Esophagus squamous epithelium (tissue), 5 donors: ENCODE results near the gene MLLT3. TPM values are rescaled to one million over a fixed set of nuclear protein-coding genes. Genes with fewer than 3 reads are reported as not detected.

ENCODE experiments used
- DNase-seq: peaks from one replicate; lab custom pipeline; 2025; lab: John Stamatoyannopoulos, UW
- H3K27ac ChIP-seq, 4 donors: fragments of 200-600 bp; sonication (generic); one replicate each; pipeline ENCODE4 v1.5.1; 2016 to 2019; ENCODE audit warnings: mild to moderate bottlenecking in 1 of 4
- H3K27me3 ChIP-seq, 4 donors: fragments of 200-600 bp; sonication (generic); 1 replicate in 3 of 4; 2 replicates in 1 of 4; pipeline versions ENCODE4 v1.5.1 to v1.6.0; 2017 to 2021; ENCODE audit warnings: antibody characterized with exemption in 1 of 4
- H3K36me3 ChIP-seq, 3 donors: fragments of 200-600 bp; sonication (generic); one replicate each; pipeline ENCODE4 v1.5.1; 2016 to 2019
- H3K4me1 ChIP-seq, 3 donors: fragments of 200-600 bp; sonication (generic); one replicate each; pipeline ENCODE4 v1.5.1; 2017 to 2019
- H3K4me3 ChIP-seq, 4 donors: fragments of 200-600 bp; sonication (generic); 1 replicate in 3 of 4; 2 replicates in 1 of 4; pipeline ENCODE4 v1.5.1; 2016 to 2019; ENCODE audit warnings: mild to moderate bottlenecking in 2 of 4, moderate library complexity in 1 of 4
- H3K9me3 ChIP-seq, 3 donors: fragments of 200-600 bp; sonication (generic); one replicate each; pipeline ENCODE4 v1.5.1; 2016 to 2019
- CTCF ChIP-seq, 6 experiments: fragments of 450-650 bp in 4 of 6; fragments of 200-600 bp in 2 of 6; sonication (generic) in 2 of 6; IDR thresholded peaks; one replicate each; pipeline ENCODE4 v1.5.1; 2016 to 2019; ENCODE audit warnings: antibody characterized with exemption in 6 of 6, mild to moderate bottlenecking in 4 of 6, moderate library complexity in 4 of 6
- POLR2A ChIP-seq, 4 donors: fragments of 450-650 bp; IDR thresholded peaks; one replicate each; pipeline ENCODE4 v1.6.1; 2017; ENCODE audit warnings: antibody characterized with exemption in 4 of 4, mild to moderate bottlenecking in 4 of 4, moderate library complexity in 3 of 4
- WGBS, 2 donors: methylation state at CpG; one replicate each; pipeline ENCODE4 v1.1.5; 2018; 5-methylcytosine and 5-hydroxymethylcytosine counted together
- intact Hi-C: fragments of 100-400 bp; cut with DNase I; formaldehyde crosslinking; loops from one replicate; pipeline ENCODE4 v1.15.0; 2022
- total RNA-seq, 4 donors: library from RNA; depleted of rRNA; stranded (reverse); fragments of >200 nt; gene quantifications; one replicate each; pipeline ENCODE4 v1.1.0, GENCODE V29; 2016
- donor health status: DM: yes; HTN: yes; CAD: no.

The MLLT3 gene
- total RNA-seq, 4 donors from 2014 or later: 8.2 to 21.5 (median 8.6) TPM

GRCh38 chr9:20352591-20352990, 269.7 kb downstream of the MLLT3 start:
- DNase-seq: no peak
- intact Hi-C loops: loop anchor here (10.0 kb wide), 1 partner anchor 272 kb away; the partner anchor contains the start of gene MLLT3

GRCh38 chr9:20351715-20352114, 270.6 kb downstream of the MLLT3 start:
- intact Hi-C loops: loop anchor here (10.0 kb wide), 1 partner anchor 273 kb away; the partner anchor contains the start of gene MLLT3
- H3K4me3 ChIP-seq: no peak overlapping the region
- no peak for DNase-seq
- H3K4me1 ChIP-seq: peaks cover 0 to 38% (median 11%) of the 10 kb centered on the region in 3 donors
- H3K9me3 ChIP-seq: no peaks in the 10 kb centered on the region
- no peak for TF ChIP-seq POLR2A (IDR thresholded peaks at IDR 0.05)
- H3K36me3 ChIP-seq: peaks cover 0 to 14% (median 0%) of the 10 kb centered on the region in 3 donors
- 53 to 71% methylated on average over 5 of the region's 5 CpGs for WGBS, 2 donors
- H3K27me3 ChIP-seq: no peaks in the 10 kb centered on the region
- H3K27ac ChIP-seq: no peak overlapping the region

More at GRCh38 chr9:20352591-20352990, 269.7 kb downstream of the MLLT3 start:
- Histone ChIP-seq H3K4me3 (no peak overlapping the region), H3K27ac (no peak overlapping the region), H3K4me1 (peaks cover 4 to 46% (median 20%) of the 10 kb centered on the region in 3 donors), H3K27me3 (no peaks in the 10 kb centered on the region), H3K9me3 (no peaks in the 10 kb centered on the region), H3K36me3 (peaks cover 0 to 13% (median 0%) of the 10 kb centered on the region in 3 donors)
- no peak for TF ChIP-seq POLR2A (IDR thresholded peaks at IDR 0.05)
- WGBS, 2 donors: 79 to 88% methylated on average over 2 of the region's 2 CpGs

GRCh38 chr9:20349568-20349967, 272.7 kb downstream of the MLLT3 start:
- intact Hi-C loops: no loop called here
- DNase-seq: no peak
- no peaks in the 10 kb centered on the region for H3K27me3 ChIP-seq
- H3K9me3 ChIP-seq: no peaks in the 10 kb centered on the region
- 86 to 95% methylated on average over 5 to 6 of the region's 6 CpGs for WGBS, 2 donors
- TF ChIP-seq CTCF (IDR thresholded peaks at IDR 0.05): no peak
- no peak for TF ChIP-seq POLR2A (IDR thresholded peaks at IDR 0.05)
- H3K27ac ChIP-seq: no peak overlapping the region
- H3K36me3 ChIP-seq: peaks cover 0 to 27% (median 0%) of the 10 kb centered on the region in 3 donors
- H3K4me3 ChIP-seq: no peak overlapping the region
- H3K4me1 ChIP-seq: peaks cover 0 to 16% (median 4%) of the 10 kb centered on the region in 3 donors

DNA sequence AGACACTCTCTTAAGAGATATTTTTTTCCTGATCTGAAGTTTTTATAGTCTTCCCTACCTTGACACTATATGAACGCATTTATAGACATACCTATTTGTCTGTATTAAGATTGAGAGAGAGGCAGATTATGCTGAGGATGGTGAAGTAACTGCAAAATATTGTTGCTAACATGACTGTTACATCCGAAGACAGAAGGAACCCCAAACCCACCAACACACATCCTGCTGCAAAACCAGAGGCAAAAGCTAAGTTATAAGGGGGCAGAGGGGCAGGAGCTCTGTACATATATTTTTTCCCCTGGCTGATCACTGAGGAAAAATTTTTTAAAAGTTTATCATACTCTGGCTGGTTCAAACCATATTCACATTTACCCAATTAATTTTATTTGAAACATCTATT, 279.0 kb downstream of the MLLT3 start:
- Histone ChIP-seq H3K27ac (no peak overlapping the region), H3K4me3 (no peak overlapping the region), H3K9me3 (no peaks in the 10 kb centered on the region), H3K4me1 (peaks cover 0 to 14% (median 0%) of the 10 kb centered on the region in 3 donors), H3K27me3 (no peaks in the 10 kb centered on the region), H3K36me3 (peaks cover 0 to 18% (median 0%) of the 10 kb centered on the region in 3 donors)
- TF ChIP-seq CTCF (IDR thresholded peaks at IDR 0.05): no peak
- no peak for TF ChIP-seq POLR2A (IDR thresholded peaks at IDR 0.05)
- intact Hi-C loops: no loop called here
- DNase-seq: no peak
- WGBS, 2 donors: 70 to 83% methylated on average over 2 of the region's 2 CpGs

DNA sequence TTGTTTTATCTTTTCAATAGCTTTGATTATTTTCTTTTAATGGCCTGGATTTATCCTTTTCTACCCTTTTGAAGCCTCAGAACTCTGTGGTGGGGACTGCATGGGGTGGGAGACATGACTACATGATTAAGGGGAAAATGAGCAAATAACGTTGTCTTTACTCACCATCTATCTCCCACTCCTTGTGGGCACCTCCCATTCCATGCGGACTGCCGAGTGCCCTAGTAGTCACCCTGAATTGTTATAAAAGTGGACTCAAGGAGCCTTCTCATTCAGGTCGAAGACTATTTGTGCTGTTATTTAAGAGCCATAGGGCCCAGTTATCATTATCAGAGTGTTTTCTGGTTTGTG, 281.8 kb downstream of the MLLT3 start:
- no peak overlapping the region for H3K27ac ChIP-seq
- H3K4me3 ChIP-seq: no peak overlapping the region
- H3K4me1 ChIP-seq: peaks cover 0 to 14% (median 0%) of the 10 kb centered on the region in 3 donors
- H3K27me3 ChIP-seq: no peaks in the 10 kb centered on the region
- DNase-seq: no peak
- intact Hi-C loops: no loop called here
- H3K9me3 ChIP-seq: no peaks in the 10 kb centered on the region
- H3K36me3 ChIP-seq: peaks cover 0 to 2% (median 0%) of the 10 kb centered on the region in 3 donors
- no peak for TF ChIP-seq POLR2A (IDR thresholded peaks at IDR 0.05)
- TF ChIP-seq CTCF (IDR thresholded peaks at IDR 0.05): no peak
- 71 to 77% methylated on average over 4 of the region's 4 CpGs for WGBS, 2 donors

GRCh38 chr9:20335668-20336332, 286.5 kb downstream of the MLLT3 start:
- WGBS, 2 donors: 68 to 91% methylated on average over 4 of the region's 4 CpGs
- no peak overlapping the region for H3K27ac ChIP-seq
- no peak for DNase-seq
- H3K36me3 ChIP-seq: no peaks in the 10 kb centered on the region
- intact Hi-C loops: no loop called here
- peaks cover 0 to 14% (median 0%) of the 10 kb centered on the region in 3 donors for H3K4me1 ChIP-seq
- no peak overlapping the region for H3K4me3 ChIP-seq
- no peaks in the 10 kb centered on the region for H3K9me3 ChIP-seq
- no peak for TF ChIP-seq POLR2A (IDR thresholded peaks at IDR 0.05)
- no peak for TF ChIP-seq CTCF (IDR thresholded peaks at IDR 0.05)
- no peaks in the 10 kb centered on the region for H3K27me3 ChIP-seq
